HG03558 (cell line): ENCODE results near the gene EED.
A peak's percentile ranks its signal among the peaks of the same experiment; 100 is the strongest.
"Not testable (repeated sequence)": the region's sequence is repeated elsewhere in the genome, so short reads cannot be mapped to it uniquely, and the experiment has no call there.

Experiments
- ATAC-seq: cut with Tn5 transposase; IDR thresholded peaks from one replicate; pipeline ENCODE4 v1.9.1; 2021; ENCODE audit warnings: moderate number of reproducible peaks; ENCODE audit not compliant: unreplicated experiment; ENCODE audit errors: extremely low read depth

The EED gene

DNA sequence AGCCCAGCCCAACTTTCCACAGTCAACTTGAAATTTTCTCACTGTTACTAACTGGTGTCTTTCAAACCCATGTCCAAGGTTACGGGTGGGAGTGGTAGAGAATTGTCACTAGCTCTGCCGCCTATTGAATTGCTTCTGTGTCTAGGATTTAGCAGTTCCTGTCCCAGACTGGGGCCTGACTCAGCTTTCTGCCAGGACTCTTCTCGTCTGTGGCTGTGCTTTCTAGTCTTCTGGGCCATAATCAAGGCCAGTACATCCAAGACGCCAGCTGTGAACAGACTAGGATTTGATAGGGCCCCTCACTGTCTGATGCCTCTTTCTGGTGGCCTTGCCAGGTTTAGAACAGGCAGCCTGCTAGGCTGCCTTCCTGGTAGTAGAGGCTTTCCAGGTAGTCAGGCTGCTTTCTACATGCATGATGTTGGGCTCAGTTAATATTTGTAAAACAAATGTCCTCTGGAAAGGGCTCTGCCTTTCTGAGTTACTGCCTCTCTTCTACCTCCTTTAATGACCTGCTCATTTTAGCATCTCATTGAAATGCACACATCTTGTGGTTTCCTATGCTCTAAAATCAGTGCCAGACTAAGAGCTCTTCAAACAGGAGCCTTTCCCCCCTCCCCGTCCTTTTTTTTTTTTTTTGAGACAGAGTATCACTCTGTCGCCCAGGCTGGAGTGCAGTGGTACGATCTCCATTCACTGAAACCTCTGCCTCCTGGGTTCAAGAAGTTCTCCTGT is 44.4 kb downstream of the EED start:
- no peak for ATAC-seq

DNA sequence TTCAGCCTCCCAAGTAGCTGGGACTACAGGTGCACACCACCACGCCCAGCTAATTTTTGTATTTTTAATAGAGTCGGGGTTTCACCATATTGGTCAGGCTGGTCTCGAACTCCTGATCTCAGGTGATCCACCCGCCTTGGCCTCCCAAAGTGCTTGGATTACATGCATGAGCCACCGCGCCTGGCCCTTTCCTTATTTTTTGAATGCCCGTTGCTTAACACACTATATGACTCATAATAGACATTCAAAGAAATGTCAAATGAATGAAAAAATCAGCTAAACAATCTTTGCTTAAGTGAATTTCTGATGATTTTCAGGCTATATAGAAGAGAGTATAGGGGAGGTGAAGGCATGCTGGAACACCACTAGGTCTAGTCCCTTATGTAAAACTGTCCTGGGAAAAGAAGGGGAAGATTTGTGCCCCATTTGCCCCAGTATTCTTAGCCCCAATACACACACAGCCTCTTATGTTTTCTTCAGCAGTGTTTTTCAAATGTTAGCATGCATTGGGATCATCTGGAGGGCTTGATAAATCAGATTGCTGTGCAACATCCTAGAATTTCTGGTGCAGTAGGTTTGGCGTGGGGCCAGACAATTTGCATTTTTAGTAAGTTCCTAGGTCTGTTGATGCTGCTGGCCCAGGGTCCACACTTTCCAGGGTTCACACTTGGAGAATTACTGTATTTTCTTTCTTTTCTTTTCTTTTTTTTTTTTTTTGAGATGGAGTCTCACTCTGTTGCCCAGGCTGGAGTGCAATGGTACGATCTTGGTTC is 45.1 kb downstream of the EED start:
- not testable (repeated sequence) for ATAC-seq

- no peak for ATAC-seq
These were observed 47.1 kb downstream of the EED start for GRCh38 chr11:86291466-86292262.

GRCh38 chr11:86292912-86293616 is 48.5 kb downstream of the EED start:
- peak; percentile 37 for ATAC-seq

GRCh38 chr11:86294026-86294425 is 49.5 kb downstream of the EED start:
- no peak for ATAC-seq

- ATAC-seq = peak; percentile 3
These were observed 57.2 kb downstream of the EED start for GRCh38 chr11:86301742-86302091.

DNA sequence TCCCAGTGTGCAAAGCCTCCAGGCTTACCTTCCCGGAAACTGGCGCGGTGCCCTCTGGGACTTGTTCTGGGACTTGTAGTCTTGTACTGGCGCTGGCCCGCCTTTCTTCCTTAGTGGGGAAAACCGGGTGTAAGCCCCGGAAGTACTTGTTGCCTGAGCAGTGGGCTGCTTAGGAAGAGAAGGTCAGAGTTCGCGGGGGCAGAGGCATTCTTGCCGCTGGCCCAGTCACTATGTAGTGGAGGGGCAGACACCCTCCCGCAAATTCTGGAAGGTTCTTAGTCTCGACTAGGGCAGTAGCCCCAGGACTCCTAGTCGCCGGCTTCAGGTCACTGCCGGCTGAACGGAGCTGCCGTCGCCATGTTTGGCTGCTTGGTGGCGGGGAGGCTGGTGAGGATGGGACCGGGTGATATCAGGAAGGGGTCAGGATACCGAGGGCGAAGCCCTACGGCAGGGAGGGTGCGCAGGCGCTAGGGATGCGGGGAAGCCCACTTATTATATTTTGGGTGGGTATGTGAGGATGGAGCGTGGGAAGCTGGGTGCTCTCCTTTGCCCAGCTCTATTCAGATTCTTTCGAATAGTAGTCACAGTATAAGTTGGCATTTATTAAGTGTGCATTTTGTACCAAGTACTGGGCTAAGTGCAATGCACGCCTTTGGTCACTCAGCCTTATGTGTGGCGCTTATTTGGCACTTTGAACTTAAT is 57.7 kb downstream of the EED start, which contains the start of gene HIKESHI:
Gene HIKESHI (plus strand): TSS at position 149 of the 702 bp plus-strand sequence. CDS start 209 bp downstream, at position 358.
- peak; percentile 99 for ATAC-seq

DNA sequence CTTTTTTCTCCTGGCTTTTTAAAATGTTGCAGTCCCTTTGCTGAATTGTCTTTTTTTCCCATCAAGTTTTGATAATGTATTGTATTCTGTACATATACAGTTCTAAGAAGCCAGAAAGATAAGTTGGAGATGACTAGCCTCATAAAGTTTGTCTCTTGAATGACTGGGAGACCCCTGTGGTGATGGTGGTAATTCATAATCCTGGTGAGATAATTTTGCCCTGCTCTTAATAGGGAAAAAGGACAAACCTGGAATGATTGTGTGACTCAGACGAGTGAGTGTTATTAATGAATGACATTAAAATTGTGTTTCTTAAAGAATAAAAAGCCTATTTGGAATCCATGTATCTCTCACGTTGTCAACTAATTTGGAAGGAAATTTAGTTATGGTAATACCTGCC is 58.7 kb downstream of the EED start:
- no peak for ATAC-seq

DNA sequence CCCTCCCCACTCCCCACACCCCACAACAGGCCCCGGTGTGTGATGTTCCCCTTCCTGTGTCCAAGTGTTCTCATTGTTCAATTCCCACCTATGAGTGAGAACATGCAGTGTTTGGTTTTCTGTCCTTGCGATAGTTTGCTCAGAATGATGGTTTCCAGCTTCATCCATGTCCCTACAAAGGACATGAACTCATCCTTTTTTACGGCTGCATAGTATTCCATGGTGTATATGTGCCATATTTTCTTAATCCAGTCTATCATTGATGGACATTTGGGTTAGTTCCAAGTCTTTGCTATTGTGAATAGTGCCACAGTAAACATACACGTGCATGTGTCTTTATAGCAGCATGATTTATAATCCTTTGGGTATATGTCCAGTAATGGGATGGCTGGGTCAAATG is 64.2 kb downstream of the EED start:
- ATAC-seq = not testable (repeated sequence)

- ATAC-seq = no peak
These were observed 69.2 kb downstream of the EED start for GRCh38 chr11:86313793-86314192.

- ATAC-seq = no peak
These were observed 70.1 kb downstream of the EED start for GRCh38 chr11:86314636-86315035.
